SK-N-SH treated with all-trans-retinoic acid at 6 μM for 48 hours (cell line): Measurements from ENCODE around the gene PDSS2.

Source experiments
- ATAC-seq: fragments of 200-7000 bp; cut with Tn5 transposase; 3 replicates; pipeline ENCODE4 v1.9.1; 2020; ENCODE audit warnings: mild to moderate bottlenecking, moderate library complexity
- ARNTL ChIP-seq: fragments of 450-650 bp; formaldehyde crosslinking; IDR thresholded peaks from 2 replicates; pipeline ENCODE4 v1.5.0; 2020; ENCODE audit warnings: low read depth, mild to moderate bottlenecking, moderate library complexity, borderline replicate concordance
- BACH2 ChIP-seq: fragments of 250-450 bp; sonication (Bioruptor Pico); IDR thresholded peaks from 2 replicates; pipeline ENCODE4 v1.9.0; 2021; ENCODE audit warnings: mild to moderate bottlenecking, borderline replicate concordance
- CSDC2 ChIP-seq: fragments of 250-450 bp; sonication (Bioruptor Pico); IDR thresholded peaks from 2 replicates; pipeline ENCODE4 v1.5.0; 2020; ENCODE audit warnings: mild to moderate bottlenecking, moderate library complexity
- CSRNP3 ChIP-seq: fragments of 250-450 bp; sonication (Bioruptor Pico); IDR thresholded peaks from 2 replicates; pipeline ENCODE4 v1.5.1; 2021; ENCODE audit warnings: mild to moderate bottlenecking, moderate library complexity
- ESRRG ChIP-seq: fragments of 250-450 bp; sonication (Bioruptor Pico); IDR thresholded peaks from 2 replicates; pipeline ENCODE4 v1.6.1; 2021; ENCODE audit warnings: mild to moderate bottlenecking
- GLIS3 ChIP-seq: fragments of 250-450 bp; sonication (Bioruptor Pico); IDR thresholded peaks from 2 replicates; pipeline ENCODE4 v1.5.0; 2020; ENCODE audit warnings: mild to moderate bottlenecking, moderate library complexity
- ISL1 ChIP-seq: fragments of 250-450 bp; sonication (Bioruptor Pico); IDR thresholded peaks from 2 replicates; pipeline ENCODE4 v2.1.2; 2022; ENCODE audit warnings: mild to moderate bottlenecking, moderate library complexity
- OSR1 ChIP-seq: fragments of 250-450 bp; sonication (Bioruptor Pico); IDR thresholded peaks from 2 replicates; pipeline ENCODE4 v1.8.0; 2022; ENCODE audit warnings: moderate library complexity, mild to moderate bottlenecking, inconsistent platforms
- RARB ChIP-seq: fragments of 250-450 bp; sonication (Bioruptor Pico); IDR thresholded peaks from 2 replicates; pipeline ENCODE4 v1.8.0; 2021; ENCODE audit warnings: mild to moderate bottlenecking, moderate library complexity
- SNAI2 ChIP-seq: fragments of 250-450 bp; sonication (Bioruptor Pico); IDR thresholded peaks from 2 replicates; pipeline ENCODE4 v1.5.0; 2020; ENCODE audit warnings: mild to moderate bottlenecking, moderate library complexity
- TCF4 ChIP-seq: fragments of 250-450 bp; sonication (Bioruptor Pico); IDR thresholded peaks from 2 replicates; pipeline ENCODE4 v1.8.0; 2021; ENCODE audit warnings: mild to moderate bottlenecking, moderate library complexity, borderline replicate concordance
- TOX ChIP-seq: fragments of 250-450 bp; sonication (Bioruptor Pico); IDR thresholded peaks from 2 replicates; pipeline ENCODE4 v1.8.0; 2021; ENCODE audit warnings: mild to moderate bottlenecking, moderate library complexity, borderline replicate concordance
- TSHZ2 ChIP-seq: fragments of 250-450 bp; sonication (Bioruptor Pico); IDR thresholded peaks from 2 replicates; pipeline ENCODE4 v1.5.0; 2020; ENCODE audit warnings: mild to moderate bottlenecking, moderate library complexity
- ZC3H10 ChIP-seq: fragments of 250-450 bp; sonication (Bioruptor Pico); IDR thresholded peaks from 2 replicates; pipeline ENCODE4 v1.5.1; 2021; ENCODE audit warnings: mild to moderate bottlenecking, moderate library complexity
- ZFP3 ChIP-seq: fragments of 250-450 bp; sonication (Bioruptor Pico); IDR thresholded peaks from 2 replicates; pipeline ENCODE4 v1.5.0; 2020; ENCODE audit warnings: mild to moderate bottlenecking, moderate library complexity
- ZFP30 ChIP-seq: fragments of 450-650 bp; formaldehyde crosslinking; IDR thresholded peaks from 2 replicates; pipeline ENCODE4 v1.5.0; 2022; ENCODE audit warnings: mild to moderate bottlenecking, moderate library complexity
- ZNF565 ChIP-seq: fragments of 450-650 bp; formaldehyde crosslinking; conservative IDR thresholded peaks from 2 replicates; pipeline ENCODE4 v1.5.0; 2020; ENCODE audit warnings: low read depth, mild to moderate bottlenecking, moderate library complexity
- ZNF70 ChIP-seq: fragments of 450-650 bp; formaldehyde crosslinking; IDR thresholded peaks from 2 replicates; pipeline ENCODE4 v1.5.0; 2020; ENCODE audit warnings: mild to moderate bottlenecking, moderate library complexity
- ZNF8 ChIP-seq: fragments of 450-650 bp; formaldehyde crosslinking; IDR thresholded peaks from 2 replicates; pipeline ENCODE4 v1.5.0; 2020; ENCODE audit warnings: mild to moderate bottlenecking, moderate library complexity
- TF ChIP-seq, protein P1 (sequence below): fragments of 250-450 bp; sonication (Bioruptor Pico); IDR thresholded peaks from 2 replicates; pipeline ENCODE4 v1.8.0; 2021; ENCODE audit warnings: low read depth, mild to moderate bottlenecking, moderate library complexity, borderline replicate concordance
- TF ChIP-seq, protein P2 (sequence below): fragments of 250-450 bp; sonication (Bioruptor Pico); IDR thresholded peaks from 2 replicates; pipeline ENCODE4 v1.8.0; 2020; ENCODE audit warnings: mild to moderate bottlenecking, moderate library complexity, borderline replicate concordance

The PDSS2 gene

DNA sequence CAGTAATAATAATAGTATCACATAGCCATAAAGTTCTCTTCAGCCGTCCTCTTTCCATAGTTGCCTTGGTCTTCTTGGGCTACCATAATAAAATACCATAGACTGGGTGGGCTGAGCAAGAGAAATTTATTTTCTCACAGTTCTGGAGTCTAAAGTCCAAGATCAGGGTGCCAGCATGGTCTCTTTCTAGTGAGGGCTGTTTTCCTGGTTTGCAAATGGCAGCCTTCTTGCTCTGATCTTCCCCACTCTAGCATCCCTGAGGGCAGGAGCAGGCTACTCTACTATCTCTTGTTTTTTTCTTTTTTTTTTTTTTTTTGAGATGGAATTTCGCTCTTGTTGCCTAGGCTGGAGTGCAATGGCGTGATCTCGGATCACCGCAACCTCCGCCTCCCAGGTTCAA, 335.9 kb downstream of the PDSS2 start:
- no peak for ATAC-seq
- TF ChIP-seq CSRNP3 (CRISPR knock-in tag) (no peak), ZFP3 (CRISPR knock-in tag) (no peak), ZNF565 (CRISPR knock-in tag) (no peak), SNAI2 (CRISPR knock-in tag) (no peak), OSR1 (CRISPR knock-in tag) (no peak), TOX (no peak)
- TF ChIP-seq, protein P1, sequence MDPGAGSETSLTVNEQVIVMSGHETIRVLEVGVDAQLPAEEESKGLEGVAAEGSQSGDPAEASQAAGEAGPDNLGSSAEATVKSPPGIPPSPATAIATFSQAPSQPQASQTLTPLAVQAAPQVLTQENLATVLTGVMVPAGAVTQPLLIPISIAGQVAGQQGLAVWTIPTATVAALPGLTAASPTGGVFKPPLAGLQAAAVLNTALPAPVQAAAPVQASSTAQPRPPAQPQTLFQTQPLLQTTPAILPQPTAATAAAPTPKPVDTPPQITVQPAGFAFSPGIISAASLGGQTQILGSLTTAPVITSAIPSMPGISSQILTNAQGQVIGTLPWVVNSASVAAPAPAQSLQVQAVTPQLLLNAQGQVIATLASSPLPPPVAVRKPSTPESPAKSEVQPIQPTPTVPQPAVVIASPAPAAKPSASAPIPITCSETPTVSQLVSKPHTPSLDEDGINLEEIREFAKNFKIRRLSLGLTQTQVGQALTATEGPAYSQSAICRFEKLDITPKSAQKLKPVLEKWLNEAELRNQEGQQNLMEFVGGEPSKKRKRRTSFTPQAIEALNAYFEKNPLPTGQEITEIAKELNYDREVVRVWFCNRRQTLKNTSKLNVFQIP = no peak
- TF ChIP-seq, protein P2, sequence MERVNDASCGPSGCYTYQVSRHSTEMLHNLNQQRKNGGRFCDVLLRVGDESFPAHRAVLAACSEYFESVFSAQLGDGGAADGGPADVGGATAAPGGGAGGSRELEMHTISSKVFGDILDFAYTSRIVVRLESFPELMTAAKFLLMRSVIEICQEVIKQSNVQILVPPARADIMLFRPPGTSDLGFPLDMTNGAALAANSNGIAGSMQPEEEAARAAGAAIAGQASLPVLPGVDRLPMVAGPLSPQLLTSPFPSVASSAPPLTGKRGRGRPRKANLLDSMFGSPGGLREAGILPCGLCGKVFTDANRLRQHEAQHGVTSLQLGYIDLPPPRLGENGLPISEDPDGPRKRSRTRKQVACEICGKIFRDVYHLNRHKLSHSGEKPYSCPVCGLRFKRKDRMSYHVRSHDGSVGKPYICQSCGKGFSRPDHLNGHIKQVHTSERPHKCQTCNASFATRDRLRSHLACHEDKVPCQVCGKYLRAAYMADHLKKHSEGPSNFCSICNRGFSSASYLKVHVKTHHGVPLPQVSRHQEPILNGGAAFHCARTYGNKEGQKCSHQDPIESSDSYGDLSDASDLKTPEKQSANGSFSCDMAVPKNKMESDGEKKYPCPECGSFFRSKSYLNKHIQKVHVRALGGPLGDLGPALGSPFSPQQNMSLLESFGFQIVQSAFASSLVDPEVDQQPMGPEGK = no peak

DNA sequence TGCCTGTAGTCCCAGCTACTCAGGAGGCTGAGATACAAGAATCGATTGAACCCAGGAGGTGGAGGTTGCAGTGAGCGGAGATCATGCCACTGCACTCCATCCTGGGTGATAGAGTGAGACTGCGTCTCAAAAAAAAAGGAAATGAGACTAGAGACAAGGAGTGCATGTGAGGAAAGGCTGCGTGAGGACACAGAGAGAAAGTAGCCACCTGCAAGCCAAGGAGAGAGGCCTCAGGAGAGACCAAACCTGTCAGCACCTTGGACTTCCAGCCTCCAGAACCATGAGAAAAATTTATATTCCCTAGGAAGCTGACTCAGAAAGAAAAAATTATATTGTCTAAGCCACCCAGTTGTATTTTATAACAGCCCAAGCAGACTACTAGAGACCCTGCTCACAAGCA, 336.6 kb downstream of the PDSS2 start:
- ATAC-seq = no peak
- TF ChIP-seq RARB (no peak), ZNF8 (CRISPR knock-in tag) (no peak), SNAI2 (CRISPR knock-in tag) (no peak), TCF4 (CRISPR knock-in tag) (no peak), TOX (no peak), ARNTL (CRISPR knock-in tag) (no peak), ZNF70 (CRISPR knock-in tag) (no peak), ZFP3 (CRISPR knock-in tag) (no peak), ZFP30 (CRISPR knock-in tag) (no peak), CSDC2 (CRISPR knock-in tag) (no peak), TSHZ2 (no peak), BACH2 (no peak), ESRRG (CRISPR knock-in tag) (no peak), ZC3H10 (CRISPR knock-in tag) (no peak), GLIS3 (no peak), CSRNP3 (CRISPR knock-in tag) (no peak), ISL1 (CRISPR knock-in tag) (no peak), ZNF565 (CRISPR knock-in tag) (no peak)
- TF ChIP-seq, protein P2 = no peak
